Activated CD4-positive, alpha-beta T cell treated with anti-CD3 and anti-CD28 coated beads, Interleukin-10, Interleukin-2, amounts not matched to agents 100 ng/mL and 50 ng/mL, durations not matched to agents 16 hours and 8 hours (primary cell): ENCODE data around the gene PARVA.

Experiments used
- DNase-seq: peaks from one replicate; pipeline ENCODE4 v3.0.0-alpha.2; 2020

Gene PARVA

GRCh38 chr11:12408156-12408770 lies 30.9 kb downstream of the PARVA start:
- no peak for DNase-seq

- no peak for DNase-seq
Measured at GRCh38 chr11:12409621-12410005, 32.2 kb downstream of the PARVA start.

GRCh38 chr11:12410006-12410728 lies 32.8 kb downstream of the PARVA start:
- DNase-seq: no peak

- DNase-seq: no peak
Measured at GRCh38 chr11:12411393-12411792, 34.0 kb downstream of the PARVA start.

GRCh38 chr11:12411806-12412727 lies 34.7 kb downstream of the PARVA start:
- peak; percentile 34 for DNase-seq

- no peak for DNase-seq
Measured at GRCh38 chr11:12413141-12414052, 36.0 kb downstream of the PARVA start.

- DNase-seq: no peak
Measured at GRCh38 chr11:12414611-12415010, 37.2 kb downstream of the PARVA start.

GRCh38 chr11:12415342-12415966 lies 38.1 kb downstream of the PARVA start:
- DNase-seq: no peak

GRCh38 chr11:12416552-12416951 lies 39.2 kb downstream of the PARVA start:
- no peak for DNase-seq

- DNase-seq: no peak
Measured at GRCh38 chr11:12417691-12418611, 40.6 kb downstream of the PARVA start.

GRCh38 chr11:12420040-12420439 lies 42.7 kb downstream of the PARVA start:
- no peak for DNase-seq

GRCh38 chr11:12420706-12421105 lies 43.3 kb downstream of the PARVA start:
- DNase-seq: no peak

GRCh38 chr11:12421386-12421785 lies 44.0 kb downstream of the PARVA start:
- DNase-seq: no peak

GRCh38 chr11:12426176-12426575 lies 48.8 kb downstream of the PARVA start:
- DNase-seq: no peak

- no peak for DNase-seq
Measured at GRCh38 chr11:12429155-12429554, 51.8 kb downstream of the PARVA start.

GRCh38 chr11:12430351-12430750 lies 53.0 kb downstream of the PARVA start:
- DNase-seq: no peak

GRCh38 chr11:12430954-12431595 lies 53.7 kb downstream of the PARVA start:
- no peak for DNase-seq

GRCh38 chr11:12432507-12432906 lies 55.1 kb downstream of the PARVA start:
- DNase-seq: no peak

GRCh38 chr11:12433121-12433520 lies 55.8 kb downstream of the PARVA start:
- DNase-seq: no peak

- DNase-seq: no peak
Measured at GRCh38 chr11:12433571-12434324, 56.4 kb downstream of the PARVA start.
